GM18499 (cell line): ENCODE results near the gene FAU.
A peak's percentile ranks its signal among the peaks of the same experiment; 100 is the strongest.
"Not testable (repeated sequence)": the region's sequence is repeated elsewhere in the genome, so short reads cannot be mapped to it uniquely, and the experiment has no call there.

Experiments used
- ATAC-seq: cut with Tn5 transposase; IDR thresholded peaks from one replicate; pipeline ENCODE4 v1.9.1; 2021; ENCODE audit warnings: moderate number of reproducible peaks; ENCODE audit not compliant: insufficient read depth, unreplicated experiment

FAU gene

DNA sequence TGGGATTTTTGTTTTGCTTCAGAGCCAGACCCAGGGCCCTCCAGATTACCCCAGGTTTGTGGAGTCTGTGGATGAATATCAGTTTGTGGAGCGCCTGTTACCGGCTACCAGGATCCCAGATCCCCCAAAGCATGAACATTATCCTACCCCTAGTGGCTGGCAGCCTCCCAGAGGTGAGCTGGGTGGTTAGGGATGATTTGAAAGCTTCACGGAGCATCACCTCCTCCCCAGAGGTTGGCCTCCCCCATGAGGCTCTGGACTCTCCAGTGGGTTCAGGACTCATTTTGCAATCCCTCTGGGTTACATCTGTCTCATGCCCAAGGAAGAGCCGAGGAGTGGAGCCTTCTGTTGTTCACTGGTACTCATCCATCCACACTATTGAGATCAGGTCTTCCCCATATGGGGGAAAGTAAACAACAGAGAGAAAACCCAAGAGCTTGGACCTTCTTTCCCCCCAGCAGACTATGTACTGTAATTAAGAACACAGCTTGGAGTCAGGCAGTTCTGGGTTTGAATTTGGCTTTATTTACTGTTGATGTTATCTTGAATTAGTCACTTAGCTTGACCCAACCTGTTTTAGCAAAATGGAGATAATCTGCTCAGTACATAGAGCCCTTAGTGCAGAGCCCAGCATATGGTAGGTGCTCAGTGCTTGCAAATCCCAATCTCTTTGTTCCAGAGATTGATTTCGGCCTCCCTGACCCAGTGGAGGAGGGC lies 2.7 kb upstream of the FAU start:
- ATAC-seq: no peak

DNA sequence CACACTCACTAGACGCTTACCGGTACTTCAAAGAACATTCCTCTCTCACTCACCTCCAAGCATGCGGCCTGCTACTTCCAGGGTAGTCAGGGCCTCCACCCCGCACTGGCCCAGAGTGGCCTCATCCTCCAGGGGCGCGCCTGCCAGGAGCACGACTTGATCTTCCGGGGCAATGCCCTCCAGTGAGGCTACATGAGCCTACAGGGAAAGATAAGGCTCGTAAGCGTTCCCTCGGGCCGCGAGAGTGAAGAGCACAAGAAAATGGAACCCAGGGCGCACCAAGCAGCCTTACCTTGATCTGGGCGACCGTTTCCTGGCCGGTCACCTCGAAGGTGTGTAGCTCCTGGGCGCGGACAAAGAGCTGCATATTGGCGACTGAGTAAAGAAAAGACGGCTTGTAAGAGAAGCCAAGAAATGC lies 478 bp downstream of the FAU start:
- ATAC-seq: no peak

DNA sequence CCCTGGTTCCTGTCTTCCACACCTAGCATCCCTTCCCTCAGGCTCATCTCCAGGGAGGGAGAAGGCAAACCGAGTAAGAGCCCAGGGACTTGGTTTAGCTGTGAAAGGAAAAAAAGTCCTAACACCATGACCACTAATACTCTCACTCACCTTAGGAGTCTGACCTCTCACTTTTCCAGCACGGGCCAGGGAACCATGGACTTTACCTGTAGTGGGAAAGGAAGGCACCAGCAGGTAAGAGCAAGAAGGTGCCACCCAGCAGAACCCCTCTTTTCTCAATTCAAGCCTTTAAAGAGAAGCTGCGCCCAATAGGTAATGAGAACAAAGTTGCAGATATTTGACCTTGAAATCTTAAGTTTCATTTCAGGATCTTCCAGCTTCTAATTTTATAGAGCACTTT lies 1.1 kb downstream of the FAU start:
- no peak for ATAC-seq

DNA sequence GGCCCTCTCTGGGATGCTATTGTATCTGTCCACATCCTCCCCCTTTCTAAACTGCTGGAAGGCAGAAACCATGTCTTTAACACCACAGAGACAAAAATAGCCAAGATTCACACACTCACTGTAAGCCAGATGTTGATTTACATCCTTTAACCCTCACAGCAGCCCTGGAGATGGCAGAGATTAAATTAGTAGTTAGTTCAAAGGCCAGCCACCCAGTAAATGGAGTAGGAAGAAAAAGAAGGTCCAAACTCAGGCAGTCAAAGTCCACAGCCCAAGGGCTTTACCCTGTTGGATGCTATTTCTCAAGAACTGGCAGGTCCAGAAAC lies 2.3 kb downstream of the FAU start:
- ATAC-seq: no peak

DNA sequence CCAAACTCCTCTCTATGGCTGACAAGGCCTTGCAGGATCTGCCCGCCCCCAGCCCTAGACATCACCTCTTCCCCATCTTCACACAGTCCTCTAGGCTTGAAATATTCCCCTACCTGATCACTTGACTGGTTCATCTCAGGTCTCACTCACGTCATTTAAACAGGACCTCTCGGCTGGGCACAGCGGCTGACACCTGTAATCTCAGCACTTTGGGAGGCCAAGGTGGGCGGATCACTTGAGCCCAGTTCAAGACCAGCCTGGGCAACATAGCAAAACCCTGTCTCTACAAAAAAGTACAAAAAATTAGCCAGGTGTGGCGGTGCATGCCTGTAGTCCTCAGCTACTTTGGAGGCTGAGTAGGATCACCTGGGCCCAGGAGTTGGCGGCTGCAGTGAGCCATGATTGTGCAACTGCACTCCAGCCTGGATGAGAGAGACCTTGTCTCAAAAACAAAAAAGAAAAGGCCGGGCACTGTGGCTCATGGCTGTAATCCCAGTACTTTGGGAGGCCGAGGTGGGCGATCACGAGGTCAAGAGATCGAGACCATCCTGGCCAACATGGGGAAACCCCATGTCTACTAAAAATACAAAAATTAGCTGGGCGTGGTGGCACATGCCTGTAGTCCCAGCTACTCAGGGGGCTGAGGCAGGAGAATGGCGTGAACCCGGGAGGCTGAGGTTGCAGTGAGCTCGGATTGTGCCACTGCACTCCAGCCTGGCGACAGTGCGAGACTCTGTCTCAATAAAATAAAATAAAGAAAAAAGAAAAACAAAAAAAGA lies 2.9 kb downstream of the FAU start:
- ATAC-seq: not testable (repeated sequence)

DNA sequence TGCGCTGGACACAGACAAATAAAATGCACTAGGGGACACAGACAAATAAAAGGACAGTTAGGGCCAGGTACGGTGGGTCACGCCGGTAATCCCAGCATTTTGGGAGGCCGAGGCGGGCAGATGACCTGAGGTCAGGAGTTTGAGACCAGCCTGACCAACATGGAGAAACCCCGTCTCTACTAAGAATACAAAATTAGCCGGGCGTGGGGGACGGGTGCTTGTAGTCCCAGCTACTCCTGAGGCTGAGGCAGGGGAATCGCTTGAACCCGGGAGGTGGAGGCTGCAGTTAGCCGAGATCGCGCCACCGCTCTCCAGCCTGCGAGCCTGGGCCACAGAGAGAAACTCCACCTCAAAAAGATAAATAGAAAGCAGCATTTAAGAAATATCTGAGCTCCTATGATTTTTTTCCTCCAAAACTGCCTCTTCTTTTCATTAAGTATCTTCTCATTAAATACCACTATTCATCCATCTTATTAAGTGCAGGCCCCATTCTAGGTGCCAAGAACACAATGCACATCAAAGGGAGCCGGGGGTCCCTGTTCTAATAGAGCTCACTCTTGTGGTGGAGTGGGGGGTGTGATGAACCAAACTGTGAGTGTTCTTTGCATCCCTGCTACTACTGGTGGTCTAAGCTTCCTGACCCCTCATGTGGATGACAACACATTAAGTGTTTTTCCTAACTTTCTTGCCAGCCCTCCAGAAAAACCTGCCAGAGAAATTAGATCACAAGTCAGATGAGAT lies 3.7 kb downstream of the FAU start:
- no peak for ATAC-seq

DNA sequence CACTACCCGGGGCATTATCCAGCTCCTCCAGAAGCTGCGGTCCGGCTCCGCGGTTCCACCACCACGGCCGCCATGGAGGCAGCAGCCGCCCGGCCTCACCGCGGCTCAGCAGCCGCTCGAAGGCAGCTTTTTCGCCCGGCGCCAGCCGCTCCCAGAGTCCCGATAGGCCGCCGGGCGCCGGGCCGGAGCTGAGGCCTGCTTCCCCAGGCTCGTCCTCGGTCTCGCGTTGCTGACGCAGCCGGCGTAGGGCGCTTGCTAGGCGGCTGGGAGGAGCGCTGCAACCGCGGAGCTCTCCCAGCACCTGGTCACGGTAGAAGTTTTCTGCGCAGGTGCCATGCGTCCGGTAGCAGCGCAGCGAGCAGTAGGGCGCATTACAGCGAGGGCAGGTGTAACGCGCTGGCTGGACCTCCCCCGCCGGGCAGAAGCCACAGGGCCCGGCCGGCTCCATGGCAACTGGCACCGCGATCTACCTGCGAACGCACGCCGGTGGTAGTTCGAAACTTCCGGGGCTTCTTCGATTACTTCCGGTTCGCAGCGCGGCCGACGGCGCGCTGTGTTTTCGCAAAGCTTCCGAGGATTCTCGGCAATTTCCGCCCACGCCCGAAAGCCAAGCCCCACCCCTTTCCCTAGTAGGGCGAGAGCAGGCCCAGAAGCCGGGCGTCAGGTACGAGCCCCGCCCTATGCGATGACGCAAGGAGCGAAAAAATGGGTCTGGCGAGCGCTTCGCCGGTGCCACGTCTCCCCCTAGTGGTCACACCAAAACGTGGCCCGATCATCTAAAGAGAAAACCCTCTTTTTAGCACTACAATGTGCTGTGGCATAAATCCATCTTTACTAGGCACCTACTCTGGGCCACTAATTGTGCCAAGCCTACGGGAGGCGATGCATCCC lies 4.5 kb downstream of the FAU start, which contains the start of gene ZNHIT2:
Gene ZNHIT2, minus strand, starts transcription at position 496 of the 891 bp plus-strand sequence. Its CDS starts 48 bp downstream, at position 448.
- peak; percentile 25 for ATAC-seq

DNA sequence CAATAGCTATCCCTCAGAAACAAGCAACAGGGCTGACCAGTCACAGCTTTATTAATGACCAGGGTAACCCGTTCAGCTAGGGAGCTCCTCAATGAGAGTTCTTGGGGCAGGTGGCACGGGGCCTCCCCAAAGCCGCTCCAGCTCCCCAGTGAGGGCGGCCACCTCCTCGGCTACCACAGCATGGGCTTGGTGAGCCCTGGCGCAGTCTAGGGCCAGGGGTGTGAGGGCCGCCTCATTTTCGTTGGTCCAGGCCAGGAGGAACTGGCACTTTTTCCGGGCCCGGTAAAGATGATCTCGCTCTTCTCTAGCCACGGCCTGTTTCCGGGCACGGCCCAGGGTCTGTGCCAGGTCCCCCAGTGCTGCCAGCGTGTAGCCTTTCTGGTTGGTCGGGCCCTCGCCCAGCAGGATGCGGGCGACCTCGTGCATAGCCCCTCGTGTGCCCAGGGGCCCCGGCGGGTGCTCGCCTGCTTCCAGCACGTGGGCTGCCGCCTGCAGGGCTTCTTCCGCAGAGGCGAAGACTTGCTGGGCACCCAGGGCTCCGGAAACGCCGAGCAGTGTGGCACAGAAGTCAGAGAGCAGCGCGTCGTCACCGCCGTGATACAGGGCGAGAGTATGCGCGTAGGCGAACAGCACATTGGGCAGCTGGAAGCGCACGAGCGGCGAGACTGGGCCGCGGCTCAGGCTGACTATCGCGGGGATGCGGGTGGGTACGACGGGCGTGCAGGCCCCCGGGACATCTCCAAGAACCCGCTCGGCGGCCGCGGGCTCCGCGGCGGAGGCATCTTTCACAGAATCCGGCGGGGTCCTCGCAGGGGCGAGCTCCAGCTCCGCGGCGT lies 5.3 kb downstream of the FAU start:
- ATAC-seq: no peak

DNA sequence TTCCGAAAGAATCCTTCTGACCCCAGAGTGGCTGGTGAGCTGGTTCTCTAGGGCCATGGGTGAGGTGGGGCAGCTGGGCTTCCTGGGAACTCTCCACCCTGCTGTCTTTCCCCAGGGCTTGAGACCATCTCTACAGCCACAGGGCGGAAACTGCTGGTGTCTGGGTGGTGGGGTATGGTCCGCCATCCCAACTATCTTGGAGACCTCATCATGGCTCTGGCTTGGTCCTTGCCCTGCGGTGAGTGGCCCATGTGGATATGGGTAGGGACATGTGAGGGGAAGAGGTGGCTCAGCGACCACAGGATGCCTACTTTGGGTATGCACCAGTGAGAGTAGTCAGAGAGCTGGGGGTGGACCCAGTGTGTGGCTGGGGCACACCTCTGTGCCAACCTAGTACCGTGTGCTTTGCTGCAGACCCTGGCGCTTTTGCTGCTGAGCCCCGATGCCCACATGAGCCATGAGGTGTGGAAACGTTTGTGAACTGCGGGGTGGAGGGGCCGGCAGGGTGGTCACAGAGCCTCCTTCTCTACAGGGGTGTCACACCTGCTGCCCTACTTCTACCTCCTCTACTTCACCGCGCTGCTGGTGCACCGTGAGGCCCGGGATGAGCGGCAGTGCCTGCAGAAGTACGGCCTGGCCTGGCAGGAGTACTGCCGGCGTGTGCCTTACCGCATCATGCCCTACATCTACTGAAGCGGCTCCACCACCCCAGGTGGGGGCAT lies 6.4 kb downstream of the FAU start:
- no peak for ATAC-seq

DNA sequence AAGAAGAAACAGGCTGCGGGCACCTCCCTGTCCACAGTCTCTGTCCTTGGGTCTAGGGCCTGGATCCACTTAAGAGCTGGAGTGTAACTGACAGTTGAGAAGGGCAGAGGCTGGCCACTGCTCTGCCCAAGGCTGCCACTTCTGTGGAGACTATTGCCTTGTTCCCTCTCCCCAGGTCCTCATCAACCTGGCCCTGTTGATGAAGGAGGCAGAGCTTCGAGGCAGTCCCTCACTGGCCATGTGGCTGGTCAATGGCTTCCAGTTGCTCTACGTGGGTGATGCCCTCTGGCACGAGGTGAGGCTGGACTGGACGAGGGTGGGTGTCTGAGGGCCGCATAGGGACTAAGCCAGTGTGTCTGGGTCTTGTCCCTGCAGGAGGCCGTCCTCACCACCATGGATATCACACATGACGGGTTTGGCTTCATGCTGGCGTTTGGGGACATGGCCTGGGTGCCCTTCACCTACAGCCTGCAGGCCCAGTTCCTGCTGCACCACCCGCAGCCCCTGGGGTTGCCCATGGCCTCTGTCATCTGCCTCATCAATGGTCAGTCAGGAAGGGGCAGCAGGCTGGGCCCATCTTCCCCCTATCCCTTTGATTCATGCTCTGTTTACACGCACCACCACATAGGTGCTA lies 7.3 kb downstream of the FAU start:
- no peak for ATAC-seq

DNA sequence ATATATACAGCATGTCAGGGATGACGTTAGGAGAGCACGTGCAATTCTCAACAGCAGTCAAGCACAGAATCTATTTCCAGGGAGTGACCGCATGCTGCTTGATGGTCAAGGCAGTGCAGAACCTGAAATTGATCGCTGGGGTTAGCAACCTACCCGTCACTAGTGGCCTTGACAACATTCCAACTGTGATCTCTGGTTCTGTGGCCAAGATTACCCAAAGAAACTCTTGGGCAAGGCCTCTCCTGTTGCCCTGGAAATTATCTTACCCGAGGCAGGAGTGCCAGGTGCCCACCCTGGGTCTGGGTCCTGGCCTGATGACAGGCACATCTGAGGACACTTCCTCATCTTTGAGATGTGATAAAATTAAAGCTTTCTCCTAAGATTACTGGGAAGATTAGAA lies 8.1 kb downstream of the FAU start:
- no peak for ATAC-seq

DNA sequence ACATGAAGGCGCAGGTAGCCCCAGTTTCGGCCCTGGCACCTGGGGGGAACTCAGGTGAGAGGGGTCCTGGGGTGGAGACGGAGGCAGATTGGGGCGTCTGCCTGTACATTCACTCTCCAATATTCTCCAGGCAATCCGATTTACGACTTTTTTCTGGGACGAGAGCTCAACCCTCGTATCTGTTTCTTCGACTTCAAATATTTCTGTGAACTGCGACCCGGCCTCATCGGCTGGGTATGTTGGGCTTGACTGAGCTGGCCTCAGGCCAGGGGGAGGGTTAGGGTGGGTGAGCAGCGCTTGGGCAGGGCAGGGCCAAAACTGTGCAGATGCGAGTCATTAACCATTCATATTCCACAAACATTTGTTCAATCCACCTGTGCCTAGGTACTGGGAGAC lies 8.6 kb downstream of the FAU start:
- no peak for ATAC-seq

DNA sequence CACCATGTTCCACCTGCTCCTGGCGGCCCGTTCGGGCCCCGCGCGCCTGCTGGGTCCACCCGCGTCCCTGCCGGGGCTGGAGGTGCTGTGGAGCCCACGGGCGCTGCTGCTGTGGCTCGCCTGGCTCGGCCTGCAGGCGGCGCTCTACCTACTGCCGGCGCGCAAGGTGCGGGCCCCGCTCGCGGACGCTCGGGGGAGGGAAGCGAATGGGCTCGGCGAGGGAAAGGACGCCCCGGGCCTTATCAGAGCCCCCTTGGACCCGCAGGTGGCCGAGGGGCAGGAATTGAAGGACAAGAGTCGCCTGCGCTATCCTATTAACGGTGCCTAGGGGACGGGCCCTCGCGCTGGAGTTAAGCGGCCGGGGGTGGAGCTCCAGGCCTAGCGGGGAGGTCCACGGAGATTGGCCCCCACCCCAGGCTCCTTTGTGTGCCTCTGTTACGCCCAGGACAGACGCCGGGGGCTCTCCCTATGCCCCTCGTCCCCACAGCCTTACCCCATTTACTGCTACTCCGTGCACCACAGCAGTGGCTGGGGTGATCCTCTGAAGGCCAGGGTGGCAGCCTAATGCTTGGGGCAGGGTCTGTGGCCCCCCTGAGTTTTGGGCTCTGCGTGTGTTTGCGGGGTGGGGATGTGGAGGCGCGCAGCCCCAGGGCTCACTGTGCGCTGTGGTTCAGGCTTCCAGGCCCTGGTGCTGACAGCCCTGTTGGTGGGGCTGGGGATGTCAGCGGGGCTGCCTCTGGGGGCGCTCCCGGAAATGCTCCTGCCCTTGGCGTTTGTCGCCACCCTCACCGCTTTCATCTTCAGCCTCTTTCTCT lies 9.2 kb downstream of the FAU start:
- no peak for ATAC-seq

DNA sequence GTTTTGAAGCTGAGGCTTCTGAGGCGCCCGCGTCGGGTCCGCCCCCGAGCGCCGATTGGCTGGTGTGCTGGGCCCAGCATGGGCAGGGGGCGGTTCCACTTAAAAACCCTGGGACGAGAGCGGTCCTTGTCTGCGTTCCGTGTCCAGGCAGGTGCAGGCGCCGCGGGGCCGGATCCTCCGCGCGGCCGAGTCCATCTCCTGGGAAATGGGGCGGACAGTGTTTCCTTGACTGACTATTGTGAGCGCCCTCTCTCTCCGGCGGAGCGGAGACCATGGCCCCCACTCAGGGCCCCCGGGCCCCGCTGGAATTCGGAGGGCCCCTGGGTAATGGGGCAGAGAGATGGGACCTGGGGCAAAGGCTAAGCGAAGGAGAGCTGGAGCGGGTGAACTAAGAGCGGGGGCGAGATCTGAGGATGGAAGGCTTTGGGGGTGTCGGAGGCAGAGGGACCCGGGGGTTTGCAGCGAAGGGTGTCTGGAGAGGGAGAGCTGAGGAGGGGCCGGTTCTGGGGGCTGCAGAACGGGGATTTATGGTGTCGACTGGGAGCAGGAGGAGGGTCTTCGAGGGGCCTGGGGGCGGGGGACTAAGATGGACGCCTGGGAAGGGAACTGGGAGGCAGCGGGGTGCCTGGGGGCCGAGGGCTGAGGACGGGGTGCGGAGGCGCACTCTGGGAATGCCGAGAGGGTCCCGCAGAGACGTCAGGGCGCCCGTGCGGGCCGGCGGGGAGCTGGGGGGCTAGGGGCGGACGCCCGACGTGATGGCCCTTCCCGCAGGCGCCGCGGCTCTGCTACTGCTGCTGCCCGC lies 10.0 kb downstream of the FAU start, which contains the start of gene TM7SF2:
Gene TM7SF2, plus strand, starts transcription at position 129 of the 802 bp plus-strand sequence. Its CDS starts 144 bp downstream, at position 273.
- no peak for ATAC-seq

DNA sequence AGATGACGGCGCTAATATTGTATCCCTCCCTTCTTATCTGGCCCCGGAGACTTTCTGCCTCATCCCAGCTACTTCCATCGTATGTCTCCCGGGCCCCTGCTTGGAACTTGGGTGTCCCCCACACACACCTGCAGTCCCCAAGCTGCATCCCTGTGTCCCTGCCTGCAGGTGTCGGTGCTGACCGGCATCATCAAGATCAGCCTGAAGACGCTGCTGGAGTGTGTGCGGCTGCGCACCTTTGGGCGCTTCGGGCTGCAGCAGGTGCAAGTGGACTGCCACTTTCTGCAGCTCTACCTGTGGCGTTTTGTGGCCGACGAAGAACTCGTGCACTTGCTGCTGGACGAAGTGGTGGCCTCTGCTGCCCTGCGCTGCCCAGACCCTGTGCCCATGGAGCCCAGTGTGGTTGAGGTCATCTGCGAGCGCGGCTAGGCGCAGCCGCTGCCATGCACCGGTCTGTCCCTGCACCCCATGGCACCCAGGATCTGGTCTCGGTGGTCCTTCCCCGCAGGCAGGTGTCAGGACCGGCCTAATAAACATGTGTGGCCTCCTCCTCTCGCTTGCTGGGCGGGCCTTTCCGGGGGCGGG lies 10.7 kb downstream of the FAU start:
- no peak for ATAC-seq

DNA sequence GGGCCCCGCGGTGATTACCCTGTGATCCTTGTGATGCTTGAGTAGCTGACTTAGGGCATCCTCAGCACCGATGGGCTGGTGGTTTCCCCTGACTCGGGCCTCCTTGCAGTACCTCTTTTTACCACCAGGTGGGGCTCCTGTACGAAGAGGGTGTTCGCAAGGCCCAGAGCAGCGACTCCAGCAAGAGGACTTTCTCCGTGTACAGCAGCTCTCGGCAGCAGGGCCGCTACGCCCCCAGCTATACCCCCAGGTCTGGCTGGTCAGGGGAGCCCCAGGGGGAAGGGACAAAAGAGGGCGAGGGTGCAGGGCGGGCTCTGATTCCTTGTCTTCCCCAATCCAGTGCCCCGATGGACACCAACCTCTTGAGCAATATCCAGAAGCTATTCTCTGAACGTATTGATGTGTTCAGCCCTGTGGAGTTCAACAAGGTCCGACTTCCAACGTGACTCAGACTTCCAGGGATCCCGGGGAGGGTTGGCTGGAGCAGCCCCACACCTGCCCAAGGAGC lies 11.5 kb downstream of the FAU start:
- no peak for ATAC-seq
